H9 (cell line): ENCODE results near the gene DCDC2C. TPM values are rescaled to one million over a fixed set of nuclear protein-coding genes. Genes with fewer than 3 reads are reported as not detected.

Experiments
- DNase-seq: peaks from one replicate; pipeline ENCODE4 v3.0.0-alpha.2; 2017
- H2AFZ ChIP-seq: one replicate; pipeline ENCODE4 v1.6.1; 2013; ENCODE audit warnings: mild to moderate bottlenecking, low read length, control low read depth, moderate library complexity
- H2AK5ac ChIP-seq: 2 replicates; pipeline ENCODE4 v1.6.1; 2013; ENCODE audit warnings: low read length, control low read depth, mixed read lengths; ENCODE audit not compliant: insufficient read length
- H2BK120ac ChIP-seq: one replicate; pipeline ENCODE4 v1.6.1; 2013; ENCODE audit warnings: low read depth, mild to moderate bottlenecking, low read length, control low read depth, inconsistent platforms; ENCODE audit not compliant: poor library complexity, severe bottlenecking
- H2BK12ac ChIP-seq: 2 replicates; pipeline ENCODE4 v1.6.1; 2013; ENCODE audit warnings: low read length, control low read depth, mixed read lengths, low read depth; ENCODE audit not compliant: insufficient read length
- H2BK15ac ChIP-seq: 2 replicates; pipeline ENCODE4 v1.6.1; 2013; ENCODE audit warnings: low read depth, low read length, control low read depth
- H2BK20ac ChIP-seq: one replicate; pipeline ENCODE4 v1.6.1; 2013; ENCODE audit warnings: low read depth, mild to moderate bottlenecking, low read length, control low read depth, inconsistent platforms; ENCODE audit not compliant: poor library complexity, severe bottlenecking
- H2BK5ac ChIP-seq: 2 replicates; pipeline ENCODE4 v1.6.1; 2013; ENCODE audit warnings: low read length, control low read depth, mixed read lengths; ENCODE audit not compliant: insufficient read length
- H3K14ac ChIP-seq: 2 replicates; pipeline ENCODE4 v1.6.1; 2013; ENCODE audit warnings: low read length, control low read depth; ENCODE audit not compliant: insufficient read depth
- H3K18ac ChIP-seq: 2 replicates; pipeline ENCODE4 v1.6.1; 2013; ENCODE audit warnings: low read depth, mild to moderate bottlenecking, mixed read lengths, low read length, control low read depth; ENCODE audit not compliant: insufficient read length
- H3K23ac ChIP-seq: 2 replicates; pipeline ENCODE4 v1.6.1; 2013; ENCODE audit warnings: low read length, control low read depth, mixed read lengths, low read depth; ENCODE audit not compliant: insufficient read length
- H3K23me2 ChIP-seq: 2 replicates; pipeline ENCODE4 v1.6.1; 2013; ENCODE audit warnings: low read depth, mild to moderate bottlenecking, mixed read lengths, low read length, control low read depth; ENCODE audit not compliant: insufficient read length, poor library complexity, severe bottlenecking
- H3K27ac ChIP-seq: 2 replicates; pipeline ENCODE4 v1.5.1; 2013; ENCODE audit warnings: low read length, control low read depth, mixed read lengths, low read depth; ENCODE audit not compliant: insufficient read length
- H3K27me3 ChIP-seq: 2 replicates; pipeline ENCODE4 v1.6.1; 2013; ENCODE audit warnings: low read length, control low read depth, inconsistent platforms; ENCODE audit not compliant: insufficient read depth
- H3K4ac ChIP-seq: 2 replicates; pipeline ENCODE4 v1.6.1; 2013; ENCODE audit warnings: low read depth, mild to moderate bottlenecking, control low read depth, inconsistent platforms, low read length, moderate library complexity
- H3K4me1 ChIP-seq: 2 replicates; pipeline ENCODE4 v1.6.1; 2013; ENCODE audit warnings: low read length, control low read depth, inconsistent platforms; ENCODE audit not compliant: insufficient read depth
- H3K4me2 ChIP-seq: 2 replicates; pipeline ENCODE4 v1.6.1; 2013; ENCODE audit warnings: low read length, control low read depth, mixed read lengths; ENCODE audit not compliant: insufficient read length, insufficient read depth
- H3K56ac ChIP-seq: 2 replicates; pipeline ENCODE4 v1.6.1; 2013; ENCODE audit warnings: low read depth, mild to moderate bottlenecking, mixed read lengths, low read length, control low read depth; ENCODE audit not compliant: insufficient read length
- H3K79me1 ChIP-seq: 2 replicates; pipeline ENCODE4 v1.6.1; 2013; ENCODE audit warnings: low read depth, mild to moderate bottlenecking, moderate library complexity, low read length, control low read depth, inconsistent platforms; ENCODE audit not compliant: insufficient read depth, poor library complexity, severe bottlenecking
- H3K79me2 ChIP-seq: 2 replicates; pipeline ENCODE4 v1.6.1; 2013; ENCODE audit warnings: low read length, control low read depth, inconsistent platforms; ENCODE audit not compliant: insufficient read depth
- H3K9ac ChIP-seq: 2 replicates; pipeline ENCODE4 v1.6.1; 2013; ENCODE audit warnings: low read length, control low read depth, mixed read lengths; ENCODE audit not compliant: insufficient read length; ENCODE audit errors: extremely low read depth
- H3K9me3 ChIP-seq: one replicate; pipeline ENCODE4 v1.6.1; 2013; ENCODE audit warnings: low read depth, low read length, inconsistent platforms; ENCODE audit not compliant: control insufficient read depth
- H3T11ph ChIP-seq: one replicate; pipeline ENCODE4 v1.6.1; 2013; ENCODE audit warnings: mild to moderate bottlenecking, low read length, control low read depth, inconsistent platforms
- H4K20me1 ChIP-seq: one replicate; pipeline ENCODE4 v1.6.1; 2013; ENCODE audit not compliant: control insufficient read depth, insufficient read length, insufficient read depth
- H4K5ac ChIP-seq: 2 replicates; pipeline ENCODE4 v1.6.1; 2013; ENCODE audit warnings: low read depth, mild to moderate bottlenecking, mixed read lengths, low read length, control low read depth; ENCODE audit not compliant: insufficient read length
- H4K8ac ChIP-seq: replicated peaks from 2 replicates; pipeline ENCODE4 v1.6.1; 2013; ENCODE audit warnings: low read length, control low read depth, mixed read lengths, low read depth; ENCODE audit not compliant: insufficient read length
- H4K91ac ChIP-seq: 2 replicates; pipeline ENCODE4 v1.6.1; 2013; ENCODE audit warnings: low read depth, mild to moderate bottlenecking, moderate library complexity, mixed read lengths, low read length, control low read depth; ENCODE audit not compliant: insufficient read length
- H3K27ac Mint-ChIP-seq, 3 experiments: 2 replicates in 2 of 3; 3 replicates in 1 of 3; pipeline ENCODE4 v1.8.0; 2020 to 2021; ENCODE audit warnings: mixed read lengths in 3 of 3, mild to moderate bottlenecking in 1 of 3, moderate library complexity in 1 of 3
- H3K27me3 Mint-ChIP-seq: 2 replicates; pipeline ENCODE4 v1.8.0; 2021; ENCODE audit warnings: low read depth, mild to moderate bottlenecking, moderate library complexity, mixed read lengths
- H3K36me3 Mint-ChIP-seq, 3 experiments: 2 replicates in 2 of 3; 3 replicates in 1 of 3; pipeline ENCODE4 v1.8.0; 2020 to 2021; ENCODE audit warnings: low read depth in 3 of 3, mixed read lengths in 3 of 3; ENCODE audit not compliant: insufficient read depth in 1 of 3
- H3K4me1 Mint-ChIP-seq, 2 experiments: 2 replicates each; pipeline ENCODE4 v1.8.0; 2020; ENCODE audit warnings: mixed read lengths in 2 of 2
- H3K4me3 Mint-ChIP-seq, 2 experiments: 2 replicates in 1 of 2; 3 replicates in 1 of 2; pipeline ENCODE4 v1.8.0; 2020 to 2021; ENCODE audit warnings: mild to moderate bottlenecking in 2 of 2, mixed read lengths in 2 of 2, moderate library complexity in 1 of 2
- H3K9me3 Mint-ChIP-seq, 2 experiments: 2 replicates in 1 of 2; 3 replicates in 1 of 2; pipeline ENCODE4 v1.8.0; 2020; ENCODE audit warnings: mild to moderate bottlenecking in 2 of 2, mixed read lengths in 2 of 2, moderate library complexity in 1 of 2
- WGBS: extraction: QIAGEN DNeasy Blood & Tissue Kit; methylation state at CpG from one replicate; pipeline ENCODE4 v1.1.7; 2013; ENCODE audit warnings: missing lambda C conversion rate, low lambda C conversion rate, mixed read lengths; ENCODE audit not compliant: insufficient read length; ENCODE audit errors: extremely low coverage; 5-methylcytosine and 5-hydroxymethylcytosine counted together
- total RNA-seq: library from RNA; stranded (reverse); gene quantifications from 2 replicates; pipeline ENCODE4 v1.2.1, GENCODE V29; 2021
- TF ChIP-seq, protein P1 (sequence below): fragments of 200-600 bp; sonication (generic); conservative IDR thresholded peaks from 3 replicates; pipeline ENCODE4 v1.8.0; 2021; ENCODE audit warnings: antibody characterized with exemption, mild to moderate bottlenecking

Gene DCDC2C
- total RNA-seq, 1 experiment from 2014 or later: not detected

DNA sequence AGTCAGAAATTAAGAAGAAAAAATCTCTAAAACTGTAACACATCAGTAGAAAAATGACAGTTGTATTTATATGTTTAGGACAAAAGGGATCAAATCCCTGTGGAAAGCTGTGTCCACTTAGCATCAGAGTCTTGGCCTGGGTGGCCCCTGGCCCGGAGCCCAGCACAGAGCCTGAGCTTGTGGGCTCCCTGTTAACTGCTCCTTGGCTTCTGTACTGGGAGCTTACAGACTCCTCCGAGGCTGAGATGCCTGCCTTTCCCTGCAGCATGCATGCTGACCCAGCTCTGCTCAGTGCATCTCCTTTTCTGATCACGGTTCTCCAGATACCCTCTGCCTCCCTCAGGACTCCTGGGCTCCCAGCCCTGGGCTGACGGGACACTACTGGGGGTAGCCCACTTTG lies 98.1 kb downstream of the DCDC2C start:
- H2BK20ac ChIP-seq: no peak overlapping the region
- H3K79me1 ChIP-seq: no peaks in the 10 kb centered on the region
- no peak overlapping the region for H2BK5ac ChIP-seq
- no peak overlapping the region for H3K18ac ChIP-seq
- TF ChIP-seq, protein P1, sequence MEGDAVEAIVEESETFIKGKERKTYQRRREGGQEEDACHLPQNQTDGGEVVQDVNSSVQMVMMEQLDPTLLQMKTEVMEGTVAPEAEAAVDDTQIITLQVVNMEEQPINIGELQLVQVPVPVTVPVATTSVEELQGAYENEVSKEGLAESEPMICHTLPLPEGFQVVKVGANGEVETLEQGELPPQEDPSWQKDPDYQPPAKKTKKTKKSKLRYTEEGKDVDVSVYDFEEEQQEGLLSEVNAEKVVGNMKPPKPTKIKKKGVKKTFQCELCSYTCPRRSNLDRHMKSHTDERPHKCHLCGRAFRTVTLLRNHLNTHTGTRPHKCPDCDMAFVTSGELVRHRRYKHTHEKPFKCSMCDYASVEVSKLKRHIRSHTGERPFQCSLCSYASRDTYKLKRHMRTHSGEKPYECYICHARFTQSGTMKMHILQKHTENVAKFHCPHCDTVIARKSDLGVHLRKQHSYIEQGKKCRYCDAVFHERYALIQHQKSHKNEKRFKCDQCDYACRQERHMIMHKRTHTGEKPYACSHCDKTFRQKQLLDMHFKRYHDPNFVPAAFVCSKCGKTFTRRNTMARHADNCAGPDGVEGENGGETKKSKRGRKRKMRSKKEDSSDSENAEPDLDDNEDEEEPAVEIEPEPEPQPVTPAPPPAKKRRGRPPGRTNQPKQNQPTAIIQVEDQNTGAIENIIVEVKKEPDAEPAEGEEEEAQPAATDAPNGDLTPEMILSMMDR: no peak
- no peak overlapping the region for H3K14ac ChIP-seq
- H3K9me3 Mint-ChIP-seq: peaks cover 5 to 6% of the 10 kb centered on the region in 2 experiments; a peak in 4 of 5 replicates
- no peak overlapping the region for H2AFZ ChIP-seq
- H3K4ac ChIP-seq: no peak overlapping the region
- no peaks in the 10 kb centered on the region for H4K20me1 ChIP-seq
- no peak overlapping the region for H3K27ac ChIP-seq
- H3K27me3 Mint-ChIP-seq: no peaks in the 10 kb centered on the region; the same call in 1 of the 2 replicates
- no peak overlapping the region for H3T11ph ChIP-seq
- H2AK5ac ChIP-seq: no peak overlapping the region
- H3K27ac Mint-ChIP-seq: 0 out of 7 replicates have a peak overlapping the region, but pooled peaks of 1 of the 3 experiments have one; percentile 23
- no peaks in the 10 kb centered on the region for H3K23me2 ChIP-seq
- no peak overlapping the region for H2BK15ac ChIP-seq
- H4K5ac ChIP-seq: no peak overlapping the region
- no peaks in the 10 kb centered on the region for H3K9me3 ChIP-seq
- no peak overlapping the region for H2BK120ac ChIP-seq
- H3K4me2 ChIP-seq: no peak overlapping the region
- H3K23ac ChIP-seq: no peak overlapping the region
- H3K4me3 Mint-ChIP-seq: no peak overlapping the region
- no peak overlapping the region for H2BK12ac ChIP-seq
- H3K36me3 Mint-ChIP-seq: peaks cover 0 to 9% (median 0%) of the 10 kb centered on the region in 3 experiments; a peak in 2 of 7 replicates
- no peaks in the 10 kb centered on the region for H3K4me1 ChIP-seq
- DNase-seq: no peak
- H3K4me1 Mint-ChIP-seq: peaks cover 4 to 13% of the 10 kb centered on the region in 2 experiments; a peak in 3 of 4 replicates
- WGBS: no CpG with 5 or more reads among the region's 4 CpGs
- no peak overlapping the region for H4K8ac ChIP-seq
- no peak overlapping the region for H4K91ac ChIP-seq
- no peak overlapping the region for H3K9ac ChIP-seq
- no peak overlapping the region for H3K56ac ChIP-seq
- H3K27me3 ChIP-seq: no peaks in the 10 kb centered on the region
- no peaks in the 10 kb centered on the region for H3K79me2 ChIP-seq
